Fibroblast of mammary gland (primary cell): ENCODE results near the gene ADGRL2.
A peak's percentile ranks its signal among the peaks of the same experiment; 100 is the strongest.

Experiments used
- DNase-seq: peaks from one replicate; pipeline ENCODE4 v3.0.0-alpha.2; 2010; ENCODE audit warnings: low read depth
- H3K4me3 ChIP-seq: 2 replicates; pipeline ENCODE4 v1.5.1; 2011; ENCODE audit warnings: low read depth, mild to moderate bottlenecking, low read length, moderate library complexity; ENCODE audit not compliant: control insufficient read depth
- CTCF ChIP-seq: conservative IDR thresholded peaks from 2 replicates; pipeline ENCODE4 v1.5.1; 2011; ENCODE audit warnings: low read depth, low read length, inconsistent platforms; ENCODE audit not compliant: control insufficient read depth, insufficient read depth

The ADGRL2 gene

GRCh38 chr1:81760477-81761097 is 40.1 kb upstream of the ADGRL2 start:
- no peak overlapping the region for H3K4me3 ChIP-seq
- TF ChIP-seq CTCF = peak; percentile 51
- peak; percentile 58 for DNase-seq

GRCh38 chr1:81775510-81775909 is 25.2 kb upstream of the ADGRL2 start:
- TF ChIP-seq CTCF = no peak
- DNase-seq = no peak
- H3K4me3 ChIP-seq = no peak overlapping the region

- no peak overlapping the region for H3K4me3 ChIP-seq
- no peak for DNase-seq
- no peak for TF ChIP-seq CTCF
Measured at GRCh38 chr1:81780705-81781454, 19.9 kb upstream of the ADGRL2 start.

GRCh38 chr1:81781749-81782148 is 19.0 kb upstream of the ADGRL2 start:
- TF ChIP-seq CTCF = peak; percentile 0
- H3K4me3 ChIP-seq = no peak overlapping the region
- DNase-seq = no peak

GRCh38 chr1:81792184-81792583 is 8.6 kb upstream of the ADGRL2 start:
- H3K4me3 ChIP-seq = no peak overlapping the region
- no peak for TF ChIP-seq CTCF
- no peak for DNase-seq

- no peak overlapping the region for H3K4me3 ChIP-seq
- peak; percentile 11 for DNase-seq
- no peak for TF ChIP-seq CTCF
Measured at GRCh38 chr1:81797701-81798100, 3.0 kb upstream of the ADGRL2 start.
